Endothelial cell of umbilical vein (primary cell): Measurements from ENCODE around the gene NUP58. TPM values are rescaled to one million over a fixed set of nuclear protein-coding genes. Genes with fewer than 3 reads are reported as not detected.
A peak's percentile ranks its signal among the peaks of the same experiment; 100 is the strongest.

ENCODE experiments used
- BruUV-seq: library from RNA; stranded (reverse); fragments of 400-500 nt; replicated peaks from 2 replicates; lab custom pipeline; 2021; lab: Mats Ljungman, UMichigan
- CTCF ChIA-PET: fragments of 300-600, 350-600 bp; sonication (Branson Sonifier 250); formaldehyde crosslinking; loops from one replicate; lab custom pipeline; 2021; ENCODE audit warnings: antibody characterized with exemption, inconsistent platforms; lab: Charles Lee
- POLR2A ChIA-PET: fragments of 300-600, 350-600 bp; sonication (Branson Sonifier 250); formaldehyde crosslinking; loops from one replicate; lab custom pipeline; 2021; ENCODE audit warnings: antibody characterized with exemption, inconsistent platforms; lab: Charles Lee
- DNase-seq: peaks from one replicate; pipeline ENCODE4 v3.0.0-alpha.2; 2011; ENCODE audit warnings: low read depth, low spot score
- FAIRE-seq: peaks from 2 replicates; lab custom pipeline; 2011; peaks lifted over from hg19 to GRCh38; lab: Jason Lieb, UNC
- H2AFZ ChIP-seq: 2 replicates; pipeline ENCODE4 v1.6.0; 2012; ENCODE audit warnings: low read depth, low read length, control low read depth, inconsistent platforms
- H3K27ac ChIP-seq: 2 replicates; pipeline ENCODE4 v1.5.1; 2011; ENCODE audit warnings: low read depth, mild to moderate bottlenecking, control low read depth, low read length, moderate library complexity; ENCODE audit not compliant: insufficient read depth
- H3K27me3 ChIP-seq, 2 experiments: 2 replicates each; pipeline versions ENCODE4 v1.6.0 to v1.6.1; 2011; ENCODE audit warnings: low read length in 2 of 2, mixed read lengths in 1 of 2; ENCODE audit not compliant: control insufficient read depth in 2 of 2, insufficient read depth in 2 of 2
- H3K36me3 ChIP-seq, 2 experiments: 2 replicates in 1 of 2; 3 replicates in 1 of 2; pipeline ENCODE4 v1.5.1; 2011; ENCODE audit warnings: low read length in 2 of 2, mild to moderate bottlenecking in 1 of 2, moderate library complexity in 1 of 2; ENCODE audit not compliant: control insufficient read depth in 2 of 2, insufficient read depth in 2 of 2; ENCODE audit errors: extremely low read depth in 1 of 2
- H3K4me1 ChIP-seq: 3 replicates; pipeline ENCODE4 v1.5.1; 2011; ENCODE audit warnings: mild to moderate bottlenecking, low read length; ENCODE audit not compliant: control insufficient read depth, insufficient read depth; ENCODE audit errors: extremely low read depth
- H3K4me2 ChIP-seq: 2 replicates; pipeline ENCODE4 v1.6.1; 2011; ENCODE audit warnings: low read length, control low read depth, mixed read lengths; ENCODE audit not compliant: insufficient read depth
- H3K4me3 ChIP-seq, 3 experiments: fragments of 200-600 bp in 1 of 3; sonication (generic), shearing (Covaris generic) in 1 of 3; replicated peaks in 1 of 3; 2 replicates each; pipeline ENCODE4 v1.5.1; 2011 to 2016; ENCODE audit warnings: control low read depth in 3 of 3, low read length in 3 of 3, mild to moderate bottlenecking in 2 of 3, inconsistent platforms in 1 of 3, low read depth in 1 of 3, moderate library complexity in 1 of 3; ENCODE audit not compliant: insufficient read depth in 1 of 3
- H3K79me2 ChIP-seq: 2 replicates; pipeline ENCODE4 v1.6.0; 2012; ENCODE audit warnings: low read length, inconsistent platforms; ENCODE audit not compliant: control insufficient read depth, insufficient read depth
- H3K9ac ChIP-seq: replicated peaks from 2 replicates; pipeline ENCODE3; 2011; ENCODE audit warnings: low read length, control low read depth; ENCODE audit not compliant: insufficient read depth; ENCODE audit errors: extremely low read depth
- H3K9me1 ChIP-seq: replicated peaks from 3 replicates; pipeline ENCODE4 v1.6.0; 2011; ENCODE audit warnings: mild to moderate bottlenecking, low read length; ENCODE audit not compliant: control insufficient read depth, insufficient read depth; ENCODE audit errors: extremely low read depth
- H3K9me3 ChIP-seq: replicated peaks from 2 replicates; pipeline ENCODE4 v1.5.1; 2012; ENCODE audit warnings: low read length, inconsistent platforms; ENCODE audit not compliant: control insufficient read depth, insufficient read depth
- H4K20me1 ChIP-seq: replicated peaks from 2 replicates; pipeline ENCODE3; 2011; ENCODE audit warnings: mild to moderate bottlenecking, low read length; ENCODE audit not compliant: control insufficient read depth, insufficient read depth; ENCODE audit errors: extremely low read depth
- EZH2 ChIP-seq: IDR thresholded peaks from 2 replicates; pipeline ENCODE4 v1.6.1; 2012; ENCODE audit warnings: borderline replicate concordance, low read depth, mild to moderate bottlenecking, moderate library complexity, low read length, inconsistent platforms; ENCODE audit not compliant: severe bottlenecking
- FOS ChIP-seq: IDR thresholded peaks from 2 replicates; pipeline ENCODE4 v1.6.1; 2011; ENCODE audit warnings: mild to moderate bottlenecking, low read length, moderate library complexity, borderline replicate concordance; ENCODE audit not compliant: insufficient read depth
- GATA2 ChIP-seq: IDR thresholded peaks from 2 replicates; pipeline ENCODE4 v1.7.0; 2011; ENCODE audit warnings: low read depth, mild to moderate bottlenecking, moderate library complexity, mixed read lengths, low read length; ENCODE audit not compliant: insufficient read length, insufficient read depth
- JUN ChIP-seq: IDR thresholded peaks from 2 replicates; pipeline ENCODE4 v1.6.1; 2011; ENCODE audit warnings: borderline replicate concordance, low read depth; ENCODE audit not compliant: insufficient read length, insufficient read depth
- MYC ChIP-seq: IDR thresholded peaks from one replicate; pipeline ENCODE4 v1.6.1; 2011; ENCODE audit warnings: mild to moderate bottlenecking, low read depth, low read length
- POLR2A ChIP-seq: IDR thresholded peaks from 2 replicates; pipeline ENCODE4 v1.6.1; 2012; ENCODE audit warnings: low read depth, mild to moderate bottlenecking, control low read depth, low read length
- POLR2AphosphoS5 ChIP-seq: IDR thresholded peaks from 2 replicates; pipeline ENCODE4 v1.6.1; 2012; ENCODE audit warnings: low read depth, mild to moderate bottlenecking, control low read depth, low read length, moderate library complexity; ENCODE audit not compliant: insufficient read depth
- dilution Hi-C: fragments of 300-500 bp; cut with MboI; formaldehyde crosslinking; loops from one replicate; pipeline ENCODE4 v1.15.0; 2019; ENCODE audit warnings: low sequenced_read_pairs; ENCODE audit not compliant: extremely low pct_ligation_motif_present
- intact Hi-C: fragments of 100-400 bp; cut with micrococcal nuclease; formaldehyde crosslinking; loops from one replicate; pipeline ENCODE4 v1.10.0; 2022
- polyA plus RNA-seq, 4 experiments: library from polyadenylated mRNA; depleted of rRNA in 3 of 4; stranded (reverse) in 3 of 4; unstranded in 1 of 4; fragments of >200 nt; gene quantifications; 2 replicates each; pipeline versions ENCODE4 v1.2.1 to v1.2.3, GENCODE V29; 2011 to 2012; ENCODE audit warnings: missing spikeins in 1 of 4
- total RNA-seq: library from RNA; stranded (reverse); gene quantifications from 2 replicates; pipeline ENCODE4 v1.2.3, GENCODE V29; 2021
- TF ChIP-seq, protein P1 (sequence below), 2 donors: IDR thresholded peaks; 1 replicate in 1 of 2; 2 replicates in 1 of 2; pipeline ENCODE4 v1.5.1; 2011; ENCODE audit warnings: low read length in 2 of 2, mild to moderate bottlenecking in 2 of 2, moderate library complexity in 2 of 2, control low read depth in 1 of 2, inconsistent platforms in 1 of 2, low read depth in 1 of 2; ENCODE audit not compliant: insufficient read depth in 1 of 2; ENCODE audit errors: extremely low read depth in 1 of 2
- TF ChIP-seq, protein P2 (sequence below): IDR thresholded peaks from 2 replicates; pipeline ENCODE4 v1.6.1; 2011; ENCODE audit not compliant: insufficient read depth, insufficient read length

The NUP58 gene
- total and polyA plus RNA-seq, 2 donors (not counting 3 experiments of a cell fraction or from before 2014, with no cell fraction given) = 28.5 to 49.6 TPM

DNA sequence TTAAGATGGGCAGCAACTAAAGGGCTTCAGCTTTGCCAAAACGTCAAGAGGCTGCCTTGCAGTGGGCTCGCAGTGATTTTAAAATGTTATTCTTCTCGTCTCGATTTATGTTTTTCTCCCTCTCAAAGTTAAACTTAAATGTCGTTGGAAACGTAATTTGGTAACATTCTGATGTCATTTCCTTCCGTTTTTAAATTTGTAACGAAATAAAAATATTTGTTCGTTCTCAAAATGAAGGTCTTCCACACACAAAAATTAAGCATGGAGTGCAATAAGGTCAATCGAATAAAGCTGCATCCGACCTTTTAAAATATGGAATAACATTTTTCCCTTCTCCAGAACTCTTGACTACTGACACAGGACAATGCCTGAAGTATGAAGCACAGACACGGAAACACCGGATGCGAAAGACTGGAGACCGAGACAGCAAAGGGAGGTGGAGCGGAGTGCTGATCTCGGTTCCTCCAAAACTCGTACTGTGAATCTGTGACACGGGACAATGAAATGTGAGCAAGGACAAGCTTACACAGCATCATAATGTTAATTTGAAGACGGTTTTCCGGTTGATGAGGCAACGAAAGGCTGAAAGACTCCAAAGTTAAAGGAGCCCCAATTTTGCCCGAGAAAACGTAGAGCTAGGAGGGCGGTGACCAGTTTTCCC is 15.0 kb upstream of the NUP58 start:
- TSS peak; percentile 88 for BruUV-seq
- Histone ChIP-seq H3K4me2 (peak overlapping the region; percentile 92), H3K9me3 (no peaks in the 10 kb centered on the region), H3K79me2 (peaks cover 56% of the 10 kb centered on the region), H3K9me1 (no peaks in the 10 kb centered on the region), H3K4me1 (peaks cover 11% of the 10 kb centered on the region), H2AFZ (peak overlapping the region; percentile 84), H3K27me3 (peaks cover 16 to 17% of the 10 kb centered on the region in 2 experiments), H3K36me3 (no peaks in the 10 kb centered on the region), H4K20me1 (no peaks in the 10 kb centered on the region), H3K27ac (peak overlapping the region; percentile 92), H3K4me3 (peak overlapping the region; percentile 88 to 91 (median 89)), H3K9ac (peak overlapping the region; percentile 94)
- ChIA-PET CTCF (interaction anchor here (0.9 to 2.5 kb wide), 10 partner anchors 8 to 39 kb away, joined by 3 to 18 read pairs (median 5); partner anchors contain the start of gene NUP58), POLR2A (no interaction called here)
- dilution Hi-C loops (no loop called here), intact Hi-C loops (loop anchor here (5.0 kb wide), 1 partner anchor 54 kb away; no protein-coding TSS in a partner anchor)
- TF ChIP-seq JUN (peak; percentile 22), EZH2 (no peak), POLR2A (peak; percentile 23), GATA2 (no peak), POLR2AphosphoS5 (no peak), MYC (no peak), FOS (no peak)
- TF ChIP-seq, protein P1, sequence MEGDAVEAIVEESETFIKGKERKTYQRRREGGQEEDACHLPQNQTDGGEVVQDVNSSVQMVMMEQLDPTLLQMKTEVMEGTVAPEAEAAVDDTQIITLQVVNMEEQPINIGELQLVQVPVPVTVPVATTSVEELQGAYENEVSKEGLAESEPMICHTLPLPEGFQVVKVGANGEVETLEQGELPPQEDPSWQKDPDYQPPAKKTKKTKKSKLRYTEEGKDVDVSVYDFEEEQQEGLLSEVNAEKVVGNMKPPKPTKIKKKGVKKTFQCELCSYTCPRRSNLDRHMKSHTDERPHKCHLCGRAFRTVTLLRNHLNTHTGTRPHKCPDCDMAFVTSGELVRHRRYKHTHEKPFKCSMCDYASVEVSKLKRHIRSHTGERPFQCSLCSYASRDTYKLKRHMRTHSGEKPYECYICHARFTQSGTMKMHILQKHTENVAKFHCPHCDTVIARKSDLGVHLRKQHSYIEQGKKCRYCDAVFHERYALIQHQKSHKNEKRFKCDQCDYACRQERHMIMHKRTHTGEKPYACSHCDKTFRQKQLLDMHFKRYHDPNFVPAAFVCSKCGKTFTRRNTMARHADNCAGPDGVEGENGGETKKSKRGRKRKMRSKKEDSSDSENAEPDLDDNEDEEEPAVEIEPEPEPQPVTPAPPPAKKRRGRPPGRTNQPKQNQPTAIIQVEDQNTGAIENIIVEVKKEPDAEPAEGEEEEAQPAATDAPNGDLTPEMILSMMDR (IDR thresholded peaks at IDR 0.05; ENCODE audit: extremely low read depth in 1 of 2, insufficient read depth in 1 of 2, low read depth in 1 of 2, low read length in 2 of 2) = no peak
- TF ChIP-seq, protein P2, sequence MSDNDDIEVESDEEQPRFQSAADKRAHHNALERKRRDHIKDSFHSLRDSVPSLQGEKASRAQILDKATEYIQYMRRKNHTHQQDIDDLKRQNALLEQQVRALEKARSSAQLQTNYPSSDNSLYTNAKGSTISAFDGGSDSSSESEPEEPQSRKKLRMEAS = no peak
- DNase-seq = peak; percentile 66
- FAIRE-seq = peak; percentile 80
